Coronary artery (tissue), 2 donors: ENCODE data around the gene PKN3.

ENCODE experiments used
- DNase-seq: peaks from one replicate; pipeline ENCODE4 v3.0.0-alpha.2; 2017; ENCODE audit warnings: low spot score
- H3K27ac ChIP-seq, 2 donors: fragments of 200-600 bp; sonication (generic); one replicate each; pipeline ENCODE4 v1.5.1; 2016 to 2019
- H3K4me3 ChIP-seq: fragments of 200-600 bp; sonication (generic); 2 replicates; pipeline ENCODE4 v1.5.1; 2016; ENCODE audit warnings: mild to moderate bottlenecking, moderate library complexity
- CTCF ChIP-seq: fragments of 200-600 bp; sonication (generic); IDR thresholded peaks from one replicate; pipeline ENCODE4 v1.5.1; 2019; ENCODE audit warnings: antibody characterized with exemption

PKN3 gene

GRCh38 chr9:128669786-128670185 is 32.5 kb upstream of the PKN3 start:
- TF ChIP-seq CTCF = no peak
- Histone ChIP-seq H3K4me3 (no peak overlapping the region), H3K27ac (no peak overlapping the region)
- DNase-seq = peak; percentile 19

GRCh38 chr9:128675382-128675781 is 26.9 kb upstream of the PKN3 start:
- DNase-seq = peak; percentile 2
- Histone ChIP-seq H3K4me3 (no peak overlapping the region), H3K27ac (no peak overlapping the region)
- TF ChIP-seq CTCF = no peak

GRCh38 chr9:128677794-128678193 is 24.5 kb upstream of the PKN3 start:
- no peak for DNase-seq
- no peak overlapping the region for H3K27ac ChIP-seq
- TF ChIP-seq CTCF = no peak

GRCh38 chr9:128683340-128684064 is 18.8 kb upstream of the PKN3 start:
- H3K4me3 ChIP-seq = peak overlapping the region; percentile 70
- H3K27ac ChIP-seq = peak overlapping the region in 1 of 2 donors; percentile 79
- no peak for TF ChIP-seq CTCF
- DNase-seq = no peak

More at GRCh38 chr9:128677794-128678193, 24.5 kb upstream of the PKN3 start:
- H3K4me3 ChIP-seq = no peak overlapping the region

GRCh38 chr9:128684065-128684324 is 18.3 kb upstream of the PKN3 start:
- no peak for TF ChIP-seq CTCF
- DNase-seq = no peak
- H3K27ac ChIP-seq = peak overlapping the region in 1 of 2 donors; percentile 79
- H3K4me3 ChIP-seq = peak overlapping the region; percentile 70

GRCh38 chr9:128684325-128685199 is 17.7 kb upstream of the PKN3 start:
- TF ChIP-seq CTCF = no peak
- H3K4me3 ChIP-seq = peak overlapping the region; percentile 70
- no peak for DNase-seq
- H3K27ac ChIP-seq = peak overlapping the region in 1 of 2 donors; percentile 79
